ENCODE data around the gene PNPLA4. TPM values are rescaled to one million over a fixed set of nuclear protein-coding genes. Genes with fewer than 3 reads are reported as not detected.

The PNPLA4 gene, protein sequence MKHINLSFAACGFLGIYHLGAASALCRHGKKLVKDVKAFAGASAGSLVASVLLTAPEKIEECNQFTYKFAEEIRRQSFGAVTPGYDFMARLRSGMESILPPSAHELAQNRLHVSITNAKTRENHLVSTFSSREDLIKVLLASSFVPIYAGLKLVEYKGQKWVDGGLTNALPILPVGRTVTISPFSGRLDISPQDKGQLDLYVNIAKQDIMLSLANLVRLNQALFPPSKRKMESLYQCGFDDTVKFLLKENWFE
- 34.9 TPM for total RNA-seq
- long read RNA-seq, transcript PNPLA4-201 (7 exons, 3,372 nt), result major isoform, 37 of 46 reads
- long read RNA-seq, partial matches to known transcripts, result 6 of 46 reads
- long read RNA-seq, other reads (novel, unspliced or antisense), result 3 of 46 reads

DNA sequence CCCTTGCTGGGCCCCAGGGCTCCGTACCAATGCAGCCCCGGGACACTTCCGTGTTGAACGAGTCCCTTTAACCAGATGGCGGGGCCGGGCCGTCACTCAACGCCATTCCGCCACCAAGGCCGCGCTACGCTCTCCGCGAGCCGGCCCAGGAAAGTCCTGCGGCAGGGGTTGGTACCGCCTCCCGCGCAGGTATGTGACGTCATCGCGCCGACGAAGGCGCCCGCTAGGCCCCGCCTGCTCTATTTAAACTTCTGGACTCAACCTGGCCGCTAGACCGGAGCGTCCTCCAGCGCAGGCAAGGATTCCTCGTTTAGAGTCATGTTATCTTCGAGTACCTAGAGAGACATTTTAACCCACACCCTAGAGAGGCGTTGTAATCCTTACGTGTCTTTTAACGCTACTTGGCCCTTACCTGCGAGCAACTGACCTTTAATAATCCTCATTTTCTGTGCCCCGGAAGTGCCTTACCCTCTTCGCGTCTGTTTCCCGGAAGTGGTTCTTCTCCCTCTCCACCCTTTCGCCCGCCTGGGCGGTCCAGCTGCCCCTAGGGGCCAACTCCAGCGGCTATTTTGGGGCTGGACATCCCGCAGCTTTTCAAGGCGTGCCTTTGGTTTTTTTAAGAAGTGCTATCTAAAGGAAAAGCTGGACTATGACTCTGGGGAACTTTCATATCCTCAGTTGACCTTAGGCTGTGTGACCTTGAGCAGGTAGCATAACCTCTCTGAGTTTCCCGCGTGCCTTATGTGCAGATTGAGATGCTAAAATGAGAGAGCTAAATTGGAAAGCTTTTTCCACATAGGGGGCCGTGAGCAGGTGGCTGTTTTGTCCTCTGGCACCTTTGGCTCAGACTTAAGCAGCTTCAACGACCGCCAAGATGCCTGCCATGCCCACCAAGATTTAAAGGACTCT, at the start of gene PNPLA4:
Gene PNPLA4 (minus strand): TSS at position 155 of the 909 bp plus-strand sequence. CDS start 1,294 bp downstream, outside the sequence.
- DNase-seq (peak; percentile 86), ATAC-seq (ENCODE audit: poor library complexity) (peak; percentile 97)
- intact Hi-C loops (cut with DNase I), result no loop called here

DNA sequence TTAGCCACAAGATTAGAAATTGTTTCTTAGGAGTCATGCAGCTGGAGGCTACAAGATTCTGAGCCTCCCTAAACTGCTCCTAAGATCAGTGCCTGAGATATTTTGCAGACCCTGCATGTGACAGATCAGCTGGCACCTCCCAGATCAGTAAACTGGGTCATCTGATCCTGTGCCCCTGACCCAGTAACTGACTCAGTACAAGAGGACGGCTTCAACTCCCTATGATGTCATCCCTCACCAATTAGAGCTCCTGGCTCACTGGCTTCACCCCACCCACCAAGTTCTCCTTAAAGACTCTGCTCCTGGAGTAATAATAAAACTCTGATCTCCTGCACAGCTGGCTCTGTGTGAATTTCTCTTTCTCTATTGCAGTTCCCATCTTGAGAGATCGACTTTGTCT, 45.4 kb upstream of the PNPLA4 start:
- intact Hi-C loops (cut with DNase I), result no loop called here
- no peak for ATAC-seq (ENCODE audit: poor library complexity)
- no peak for DNase-seq

DNA sequence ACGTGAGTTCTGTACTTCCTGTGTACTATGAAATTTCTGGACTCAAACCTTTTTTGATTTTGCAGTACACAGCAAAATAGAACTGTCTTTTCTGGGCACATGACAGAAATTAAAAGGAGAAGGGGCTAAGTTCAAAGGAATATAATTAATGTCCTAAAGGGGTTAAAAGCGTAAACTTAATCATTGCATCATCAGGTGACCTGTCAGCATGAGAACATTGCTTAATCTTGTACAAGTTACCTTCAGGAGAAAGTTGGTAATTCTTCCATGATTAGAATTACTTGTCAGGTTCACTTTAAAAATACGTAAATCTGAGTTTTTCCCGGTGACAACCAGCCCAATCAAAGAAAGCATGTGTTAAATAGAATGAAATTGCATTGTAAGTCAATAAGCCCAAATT, 43.2 kb upstream of the PNPLA4 start:
- DNase-seq (no peak), ATAC-seq (ENCODE audit: poor library complexity) (no peak)
- intact Hi-C loops (cut with DNase I), result no loop called here

DNA sequence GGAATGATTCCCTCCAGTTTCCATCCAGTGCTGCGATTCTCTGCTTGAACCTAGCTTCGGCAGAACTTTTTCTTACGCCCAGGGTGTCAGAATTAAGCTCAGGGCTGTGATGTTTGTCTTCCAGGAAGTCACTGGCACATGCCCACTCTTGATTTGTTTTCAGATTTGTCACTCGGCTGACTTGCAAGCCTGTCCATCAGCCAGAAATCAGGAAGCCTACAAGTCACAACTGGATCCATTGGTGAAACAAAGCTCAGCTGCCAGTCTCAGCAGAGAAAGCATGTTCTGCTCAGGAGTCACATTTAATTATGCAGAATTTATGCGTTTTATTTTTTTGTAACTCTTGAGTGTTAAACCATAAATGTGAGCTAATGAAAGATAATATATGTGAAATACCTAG, 38.2 kb upstream of the PNPLA4 start:
- no peak for DNase-seq
- intact Hi-C loops (cut with DNase I), result no loop called here
- ATAC-seq (ENCODE audit: poor library complexity), result no peak

DNA sequence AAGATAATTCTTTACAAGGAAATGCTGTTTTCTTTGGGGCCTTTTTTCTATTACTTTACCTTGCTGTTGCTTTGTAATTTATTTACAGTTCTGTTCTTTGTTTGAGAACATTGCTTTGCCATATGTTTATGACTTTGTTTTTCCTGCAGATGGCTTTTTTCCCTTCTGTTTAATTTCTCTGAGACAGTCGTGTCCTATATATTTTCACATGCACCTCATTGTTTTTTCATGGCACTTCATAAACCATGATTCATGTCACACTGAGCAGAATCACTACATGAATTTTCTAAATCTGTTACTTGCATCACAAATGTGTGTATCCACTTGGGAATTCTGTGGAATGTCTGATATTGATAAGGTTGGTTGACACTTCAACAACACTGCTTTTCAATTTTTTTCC, 33.0 kb upstream of the PNPLA4 start:
- intact Hi-C loops (cut with DNase I), result no loop called here
- no peak for DNase-seq
- ATAC-seq (ENCODE audit: poor library complexity), result no peak

- ATAC-seq (ENCODE audit: poor library complexity) (no peak), DNase-seq (no peak)
- intact Hi-C loops (cut with DNase I), result no loop called here
Observed at GRCh38 chrX:7953446-7953845, 26.2 kb upstream of the PNPLA4 start.

DNA sequence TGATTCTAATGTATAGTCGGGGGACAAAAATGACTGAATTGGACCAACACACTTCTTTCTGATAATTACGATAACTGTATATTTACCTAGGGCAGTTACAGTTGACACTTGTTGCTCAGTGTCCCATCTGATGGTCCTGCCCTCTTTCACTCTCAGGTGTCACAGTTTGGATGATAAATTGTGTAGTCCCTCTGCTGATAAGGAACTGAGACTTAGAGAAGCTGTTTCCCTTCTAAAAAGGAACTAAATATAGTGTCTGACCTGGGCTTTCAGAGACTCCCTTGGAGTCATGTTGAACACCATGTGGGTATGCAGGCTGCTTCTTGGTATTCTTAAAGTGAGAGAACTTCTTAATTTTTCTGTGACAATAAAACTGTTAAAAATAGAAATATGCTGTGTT, 23.7 kb upstream of the PNPLA4 start:
- intact Hi-C loops (cut with DNase I), result no loop called here
- ATAC-seq (ENCODE audit: poor library complexity), result no peak
- DNase-seq, result no peak

GRCh38 chrX:7948483-7948882, 21.3 kb upstream of the PNPLA4 start:
- ATAC-seq (ENCODE audit: poor library complexity) (peak; percentile 45), DNase-seq (no peak)
- intact Hi-C loops (cut with DNase I), result no loop called here

- DNase-seq (no peak), ATAC-seq (ENCODE audit: poor library complexity) (no peak)
- intact Hi-C loops (cut with DNase I), result no loop called here
Observed at GRCh38 chrX:7946960-7947359, 19.7 kb upstream of the PNPLA4 start.

DNA sequence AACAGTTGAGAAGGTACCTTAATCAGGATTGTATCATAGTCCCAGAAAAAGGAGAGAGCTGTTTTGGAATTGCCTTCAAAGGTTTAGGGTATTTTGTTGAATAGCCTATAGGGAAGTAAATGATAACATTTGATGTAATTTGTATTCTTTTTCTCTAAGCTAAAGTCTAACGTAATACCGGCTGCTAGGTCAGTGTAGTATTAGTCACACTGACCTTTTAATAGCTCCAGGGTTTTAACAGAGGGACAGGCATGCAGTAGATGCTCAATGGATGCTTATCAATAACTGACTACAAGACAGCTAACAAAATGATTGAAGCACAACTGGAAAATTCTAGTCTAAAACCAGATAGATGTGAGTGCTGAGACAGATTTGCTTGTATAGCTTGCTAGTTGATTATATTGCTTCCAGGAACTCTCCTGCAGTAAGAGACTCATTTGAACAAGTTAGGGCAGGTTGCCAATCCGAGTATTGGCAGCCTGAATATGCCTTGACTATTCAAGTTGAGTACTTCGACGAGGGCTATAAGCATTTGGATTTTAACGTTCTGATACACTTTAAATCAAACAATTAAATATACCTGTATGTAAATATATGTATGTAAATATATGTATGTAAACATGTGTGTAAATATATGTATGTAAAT, 16.5 kb upstream of the PNPLA4 start:
- intact Hi-C loops (cut with DNase I), result no loop called here
- no peak for DNase-seq
- no peak for ATAC-seq (ENCODE audit: poor library complexity)

DNA sequence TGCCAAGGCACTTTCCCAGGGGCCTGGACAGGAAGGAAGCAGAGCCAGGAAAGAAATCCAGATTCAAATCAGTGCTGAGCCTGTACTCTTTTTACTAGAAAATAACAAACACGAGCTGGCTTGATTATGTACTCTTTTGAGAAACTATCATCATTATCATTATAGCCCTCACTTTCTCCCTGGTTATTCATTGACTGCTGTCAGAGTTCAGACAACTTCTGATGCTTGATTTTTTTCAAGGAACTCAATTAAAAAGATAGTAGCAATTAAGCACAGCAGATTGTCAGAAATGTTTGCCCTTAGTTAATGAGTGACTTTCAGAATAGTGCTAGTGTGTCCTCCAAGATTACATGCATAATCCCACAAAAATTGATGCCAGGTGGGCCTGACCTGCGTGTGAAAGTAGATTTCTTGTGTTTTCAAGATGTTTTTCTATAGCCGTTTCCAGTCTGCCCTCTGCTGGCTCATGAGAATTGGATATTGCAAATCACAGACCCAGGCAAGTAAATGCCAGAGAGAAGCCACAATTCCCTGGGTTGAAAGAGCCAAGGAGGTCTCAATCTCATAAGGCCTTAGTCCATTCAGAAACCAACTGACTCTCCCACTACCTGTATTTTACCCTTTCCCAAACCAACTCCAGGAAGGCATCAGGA, 14.3 kb upstream of the PNPLA4 start:
- ATAC-seq (ENCODE audit: poor library complexity), result no peak
- DNase-seq, result no peak
- intact Hi-C loops (cut with DNase I), result no loop called here

- no peak for ATAC-seq (ENCODE audit: poor library complexity)
- DNase-seq, result no peak
- intact Hi-C loops (cut with DNase I), result no loop called here
Observed at GRCh38 chrX:7934026-7934425, 6.8 kb upstream of the PNPLA4 start.

- ATAC-seq (ENCODE audit: poor library complexity) (peak; percentile 72), DNase-seq (no peak)
- intact Hi-C loops (cut with DNase I), result no loop called here
Observed at GRCh38 chrX:7926914-7927258, 327 bp downstream of the PNPLA4 start.

DNA sequence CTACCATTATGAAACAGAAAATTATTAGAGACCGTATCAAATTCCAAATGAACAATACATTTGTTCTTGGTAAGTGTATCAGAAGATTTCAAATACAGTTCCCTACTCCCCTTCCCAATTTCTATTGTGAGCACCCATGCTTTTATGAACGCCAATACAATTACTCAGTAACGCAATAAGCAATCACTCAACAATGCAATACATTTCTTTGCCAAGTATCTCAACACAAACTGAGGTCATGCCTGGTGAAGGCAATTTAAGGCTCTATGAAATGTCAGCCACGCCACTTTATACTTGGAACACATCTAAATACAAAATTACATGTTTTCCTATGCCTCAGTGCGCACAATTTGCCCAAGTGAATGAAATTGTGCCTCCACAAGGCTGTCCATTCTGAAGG, 712 bp downstream of the PNPLA4 start:
- DNase-seq, result no peak
- intact Hi-C loops (cut with DNase I), result no loop called here
- ATAC-seq (ENCODE audit: poor library complexity), result no peak

DNA sequence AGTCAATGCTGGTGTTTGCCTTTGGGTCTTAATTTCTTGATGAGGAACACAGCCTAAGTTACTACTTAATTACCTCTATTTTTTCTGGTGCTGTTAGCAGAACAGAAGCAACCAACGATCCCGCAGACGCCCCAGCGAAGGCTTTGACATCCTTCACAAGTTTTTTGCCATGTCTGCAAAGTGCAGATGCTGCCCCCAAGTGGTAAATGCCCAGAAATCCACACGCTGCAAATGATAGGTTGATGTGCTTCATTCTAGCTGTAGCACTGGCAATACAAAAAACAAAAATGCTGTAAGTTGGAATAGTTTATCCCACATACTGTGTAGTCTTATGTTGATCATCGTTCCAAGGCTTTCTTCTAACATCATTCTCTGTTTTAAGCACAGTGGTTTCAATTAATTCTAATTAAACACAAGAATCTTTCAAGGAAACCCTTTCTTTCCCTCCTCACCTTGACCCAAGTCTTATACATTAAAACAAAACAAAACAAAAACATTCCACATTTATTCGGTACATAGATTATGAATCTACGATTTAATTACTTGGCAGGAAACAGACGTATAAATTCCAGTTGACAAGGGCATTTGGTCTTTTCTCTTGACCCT, 1.2 kb downstream of the PNPLA4 start:
- DNase-seq (peak; percentile 46), ATAC-seq (ENCODE audit: poor library complexity) (peak; percentile 59)
- intact Hi-C loops (cut with DNase I), result no loop called here

GRCh38 chrX:7921750-7922149, 5.5 kb downstream of the PNPLA4 start:
- intact Hi-C loops (cut with DNase I), result no loop called here
- no peak for ATAC-seq (ENCODE audit: poor library complexity)
- DNase-seq, result no peak

DNA sequence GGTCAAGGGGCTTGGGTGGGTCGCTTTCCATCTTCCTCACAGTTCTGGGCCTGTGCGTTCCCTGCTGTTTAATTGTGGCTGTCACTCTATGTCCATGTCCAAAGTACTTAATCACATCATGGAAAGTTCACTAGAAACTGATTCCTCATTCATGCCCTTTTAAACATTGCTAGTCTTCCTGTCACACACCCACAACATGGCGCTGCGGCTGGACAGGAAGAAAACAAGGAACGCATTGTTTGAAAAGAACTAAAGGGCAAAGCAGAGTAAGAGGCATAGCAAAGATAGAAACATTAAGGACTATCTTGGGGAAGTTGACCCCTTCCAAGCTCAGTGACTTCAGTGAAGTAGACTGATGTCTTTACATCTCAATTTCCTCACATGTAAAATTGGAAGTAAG, 18.4 kb downstream of the PNPLA4 start:
- ATAC-seq (ENCODE audit: poor library complexity) (no peak), DNase-seq (no peak)
- intact Hi-C loops (cut with DNase I), result no loop called here

DNA sequence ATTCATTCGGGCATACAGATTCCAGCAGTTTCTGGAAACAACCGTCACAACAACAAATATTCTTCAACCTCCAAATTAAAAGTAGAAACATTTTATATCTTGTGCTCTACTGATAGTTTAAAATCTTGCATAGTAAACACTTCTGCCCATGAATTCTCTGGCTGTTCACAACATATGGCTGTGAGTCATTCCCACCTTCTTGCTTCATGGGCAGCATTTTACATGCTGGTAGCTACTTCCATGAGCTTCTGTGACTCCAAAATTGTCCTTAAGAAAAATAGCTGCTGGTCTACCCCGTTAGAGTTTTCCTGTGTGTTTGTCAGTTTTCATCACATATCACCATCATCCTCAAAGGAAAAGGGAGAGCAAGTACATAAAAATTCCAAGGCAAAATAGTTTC, 22.7 kb downstream of the PNPLA4 start:
- ATAC-seq (ENCODE audit: poor library complexity) (no peak), DNase-seq (no peak)
- intact Hi-C loops (cut with DNase I), result no loop called here

DNA sequence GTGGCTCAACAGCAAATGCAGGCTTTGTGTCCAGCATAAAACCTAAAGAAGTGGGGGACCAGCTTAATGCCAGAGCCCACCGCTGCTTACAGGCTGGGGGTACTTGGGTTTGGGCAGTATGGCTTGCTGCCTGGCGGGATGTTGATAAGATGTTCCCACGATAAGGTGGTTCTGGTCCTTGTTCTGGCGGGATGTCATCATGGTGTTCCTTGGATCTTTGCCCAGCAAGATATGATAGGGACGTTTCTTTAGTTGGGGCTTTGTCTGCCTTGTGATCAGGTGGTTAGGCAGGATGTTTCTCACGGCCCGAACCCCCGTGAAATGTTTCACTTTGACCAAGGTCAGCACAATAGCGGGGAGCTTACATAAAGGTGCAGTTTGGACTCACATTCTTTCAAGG, 35.3 kb downstream of the PNPLA4 start:
- peak; percentile 29 for ATAC-seq (ENCODE audit: poor library complexity)
- no peak for DNase-seq
- intact Hi-C loops (cut with DNase I), result no loop called here

Measured in Right ventricle myocardium superior (tissue), 1 donor.